ENCODE measurements around the gene PTPRG.

The PTPRG gene

DNA sequence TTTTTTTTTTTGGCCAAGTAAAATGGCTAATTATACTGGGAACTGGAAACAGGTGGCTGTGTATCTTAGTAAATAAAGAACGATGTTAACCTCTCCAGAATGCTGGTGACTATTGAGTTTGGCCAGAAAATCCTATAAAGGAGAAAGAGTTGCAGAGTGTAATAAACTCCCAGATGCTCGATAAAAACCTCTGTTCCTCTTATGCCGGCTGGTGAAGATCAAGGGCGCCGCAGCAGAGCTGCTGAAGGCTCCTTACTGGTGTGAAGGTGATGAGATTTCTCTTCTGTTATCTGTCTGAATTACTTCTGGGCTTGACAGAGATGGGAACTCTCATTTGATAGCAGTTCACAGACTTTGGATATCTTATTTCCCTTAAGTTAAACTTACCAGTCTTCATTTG, 104.6 kb downstream of the PTPRG start:
- peaks cover 37% of the 10 kb centered on the region for H3K4me1 ChIP-seq (ENCODE audit: insufficient read depth, low read length)
- H3K4me3 ChIP-seq (ENCODE audit: low read length) = no peak overlapping the region
- no peak overlapping the region for H3K27ac ChIP-seq (ENCODE audit: low read length)
- no peaks in the 10 kb centered on the region for H3K9me3 ChIP-seq (ENCODE audit: insufficient read depth, low read depth, low read length)
- H3K36me3 ChIP-seq (ENCODE audit: insufficient read depth, low read depth, low read length) = no peaks in the 10 kb centered on the region
- no peaks in the 10 kb centered on the region for H3K27me3 ChIP-seq (ENCODE audit: insufficient read depth, low read length)
- no peak overlapping the region for H3K9ac ChIP-seq (ENCODE audit: low read depth, low read length)

DNA sequence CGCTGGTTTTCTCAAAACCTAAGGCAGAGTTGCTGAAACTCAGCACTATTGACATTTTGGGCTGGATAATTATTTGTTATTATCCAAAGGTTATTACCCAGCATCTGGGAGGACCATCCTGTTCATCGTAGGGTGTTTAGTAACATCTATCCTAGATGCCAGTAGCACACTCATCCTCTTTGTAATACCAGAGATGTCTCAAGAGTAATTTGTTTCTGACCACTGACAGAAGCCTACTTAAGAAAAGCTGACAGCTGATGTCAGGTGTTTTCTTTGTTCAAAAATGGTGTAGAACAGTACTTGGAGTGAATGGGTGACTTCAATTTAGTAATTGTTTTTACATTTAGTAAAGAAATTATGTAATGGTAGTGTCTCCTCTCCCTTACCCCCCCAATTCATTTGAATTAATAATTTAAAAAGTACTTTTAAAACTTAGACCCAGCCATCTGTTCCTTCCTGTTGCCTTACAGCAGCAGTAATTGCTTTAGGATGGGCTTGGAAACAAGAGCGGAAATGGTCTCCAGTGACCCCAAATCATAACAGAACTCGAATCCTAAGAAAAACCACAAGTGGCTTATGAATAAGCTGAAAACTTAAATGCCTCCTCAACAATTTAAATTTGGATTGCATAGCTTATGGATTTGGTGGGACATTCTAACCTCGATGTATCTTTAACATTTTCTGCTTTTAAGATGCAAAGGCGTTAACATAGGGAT, 105.4 kb downstream of the PTPRG start:
- Histone ChIP-seq H3K27me3 (ENCODE audit: insufficient read depth, low read length) (no peaks in the 10 kb centered on the region), H3K4me1 (ENCODE audit: insufficient read depth, low read length) (peaks cover 37% of the 10 kb centered on the region), H3K9me3 (ENCODE audit: insufficient read depth, low read depth, low read length) (no peaks in the 10 kb centered on the region), H3K36me3 (ENCODE audit: insufficient read depth, low read depth, low read length) (no peaks in the 10 kb centered on the region), H3K27ac (ENCODE audit: low read length) (no peak overlapping the region), H3K9ac (ENCODE audit: low read depth, low read length) (no peak overlapping the region), H3K4me3 (ENCODE audit: low read length) (no peak overlapping the region)

DNA sequence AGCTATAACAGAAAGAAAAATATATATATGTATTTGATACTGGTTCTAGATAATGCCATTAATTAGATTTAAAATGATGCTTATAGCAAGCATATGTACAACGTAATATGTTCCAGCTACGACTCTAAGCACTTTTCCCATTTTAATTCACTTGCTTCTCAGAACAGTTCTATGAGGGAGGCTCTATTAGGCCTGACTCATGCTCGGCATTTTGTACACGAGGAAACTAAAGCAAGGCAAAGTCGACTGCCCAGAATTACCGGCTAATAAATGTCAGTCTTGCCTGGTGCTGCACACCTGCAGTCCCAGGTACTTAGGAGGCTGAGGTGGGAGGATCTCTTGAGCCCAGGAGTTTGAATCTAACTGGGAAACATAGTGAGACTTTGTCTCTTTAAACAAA, 106.0 kb downstream of the PTPRG start:
- Histone ChIP-seq H3K27ac (ENCODE audit: low read length) (no peak overlapping the region), H3K9me3 (ENCODE audit: insufficient read depth, low read depth, low read length) (no peaks in the 10 kb centered on the region), H3K27me3 (ENCODE audit: insufficient read depth, low read length) (no peaks in the 10 kb centered on the region), H3K36me3 (ENCODE audit: insufficient read depth, low read depth, low read length) (no peaks in the 10 kb centered on the region), H3K9ac (ENCODE audit: low read depth, low read length) (no peak overlapping the region), H3K4me1 (ENCODE audit: insufficient read depth, low read length) (peaks cover 37% of the 10 kb centered on the region), H3K4me3 (ENCODE audit: low read length) (no peak overlapping the region)

DNA sequence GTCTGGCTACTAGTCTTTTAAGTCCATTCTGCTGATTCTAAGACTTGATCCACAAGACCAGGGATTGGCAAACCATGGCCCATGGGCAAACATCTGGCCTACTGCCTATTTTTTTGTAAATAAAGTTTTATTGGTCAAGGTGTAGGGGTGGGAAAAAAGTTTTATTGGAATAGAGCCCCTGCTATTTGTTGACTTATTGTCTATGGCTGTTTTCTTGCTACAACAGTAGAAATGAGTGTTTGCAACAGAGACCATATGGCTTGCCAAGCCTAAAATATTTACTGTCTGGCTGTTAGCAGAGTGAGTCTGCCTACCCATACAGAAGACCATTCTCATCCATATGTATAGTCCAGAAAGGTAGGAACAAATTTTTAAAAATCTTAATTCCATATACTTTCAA, 106.4 kb downstream of the PTPRG start:
- H3K4me3 ChIP-seq (ENCODE audit: low read length) = no peak overlapping the region
- H3K9me3 ChIP-seq (ENCODE audit: insufficient read depth, low read depth, low read length) = no peaks in the 10 kb centered on the region
- no peaks in the 10 kb centered on the region for H3K27me3 ChIP-seq (ENCODE audit: insufficient read depth, low read length)
- no peak overlapping the region for H3K27ac ChIP-seq (ENCODE audit: low read length)
- H3K36me3 ChIP-seq (ENCODE audit: insufficient read depth, low read depth, low read length) = no peaks in the 10 kb centered on the region
- H3K9ac ChIP-seq (ENCODE audit: low read depth, low read length) = no peak overlapping the region
- H3K4me1 ChIP-seq (ENCODE audit: insufficient read depth, low read length) = peaks cover 33% of the 10 kb centered on the region

DNA sequence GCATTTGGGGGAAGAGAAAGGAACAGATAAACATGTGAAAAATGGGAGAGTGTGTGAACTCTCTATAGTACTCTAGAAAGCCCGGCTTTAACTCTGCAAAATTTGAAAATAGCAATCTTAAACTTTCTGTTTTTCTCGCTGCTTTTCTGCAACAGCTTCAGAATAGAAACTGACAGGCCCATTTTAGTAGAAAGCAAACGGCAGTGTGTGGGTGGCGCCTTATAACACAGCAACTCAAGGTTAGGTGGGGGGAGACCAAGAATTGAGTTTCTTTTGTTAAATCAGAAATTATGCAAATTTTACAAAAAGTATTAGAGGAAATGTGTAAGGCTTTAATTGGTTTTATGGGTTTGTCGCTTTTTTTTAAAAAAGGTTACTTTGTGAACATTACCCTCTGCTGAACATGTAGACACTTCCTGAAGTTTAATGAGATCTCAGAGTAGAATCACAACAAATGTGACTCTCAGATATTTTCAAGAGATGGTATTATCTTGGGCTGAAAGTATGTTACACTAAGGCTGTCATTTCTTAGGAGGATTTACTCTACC, 107.0 kb downstream of the PTPRG start:
- no peak overlapping the region for H3K9ac ChIP-seq (ENCODE audit: low read depth, low read length)
- peaks cover 28% of the 10 kb centered on the region for H3K4me1 ChIP-seq (ENCODE audit: insufficient read depth, low read length)
- no peak overlapping the region for H3K27ac ChIP-seq (ENCODE audit: low read length)
- H3K9me3 ChIP-seq (ENCODE audit: insufficient read depth, low read depth, low read length) = no peaks in the 10 kb centered on the region
- H3K36me3 ChIP-seq (ENCODE audit: insufficient read depth, low read depth, low read length) = peaks cover 3% of the 10 kb centered on the region; the same call in 1 of the 2 replicates
- H3K4me3 ChIP-seq (ENCODE audit: low read length) = no peak overlapping the region
- no peaks in the 10 kb centered on the region for H3K27me3 ChIP-seq (ENCODE audit: insufficient read depth, low read length)

DNA sequence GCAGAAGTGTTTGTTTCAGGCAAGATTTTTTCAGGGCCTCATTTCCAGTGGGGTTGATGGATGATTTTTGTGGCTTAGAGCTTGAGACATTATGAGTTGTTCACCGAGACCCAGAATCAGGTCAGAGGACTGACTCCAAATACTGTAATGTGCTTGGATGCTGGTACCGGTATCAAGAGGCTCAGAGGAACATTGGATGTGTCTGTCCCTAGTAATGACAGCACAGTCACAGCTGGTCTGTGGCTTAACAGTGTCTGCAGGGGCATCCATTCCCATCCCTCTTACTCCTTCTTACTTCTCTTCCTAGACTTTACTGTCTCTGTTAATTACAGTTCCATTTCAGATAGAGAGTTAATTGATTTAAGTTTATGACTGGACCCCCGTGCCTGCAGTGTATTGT, 107.8 kb downstream of the PTPRG start:
- H3K9me3 ChIP-seq (ENCODE audit: insufficient read depth, low read depth, low read length) = no peaks in the 10 kb centered on the region
- peaks cover 6% of the 10 kb centered on the region; the same call in 1 of the 2 replicates for H3K36me3 ChIP-seq (ENCODE audit: insufficient read depth, low read depth, low read length)
- no peak overlapping the region for H3K4me3 ChIP-seq (ENCODE audit: low read length)
- H3K27me3 ChIP-seq (ENCODE audit: insufficient read depth, low read length) = no peaks in the 10 kb centered on the region
- H3K9ac ChIP-seq (ENCODE audit: low read depth, low read length) = peak overlapping the region; percentile 20; the same call in 1 of the 2 replicates
- H3K27ac ChIP-seq (ENCODE audit: low read length) = peak overlapping the region; percentile 63
- H3K4me1 ChIP-seq (ENCODE audit: insufficient read depth, low read length) = peaks cover 21% of the 10 kb centered on the region

DNA sequence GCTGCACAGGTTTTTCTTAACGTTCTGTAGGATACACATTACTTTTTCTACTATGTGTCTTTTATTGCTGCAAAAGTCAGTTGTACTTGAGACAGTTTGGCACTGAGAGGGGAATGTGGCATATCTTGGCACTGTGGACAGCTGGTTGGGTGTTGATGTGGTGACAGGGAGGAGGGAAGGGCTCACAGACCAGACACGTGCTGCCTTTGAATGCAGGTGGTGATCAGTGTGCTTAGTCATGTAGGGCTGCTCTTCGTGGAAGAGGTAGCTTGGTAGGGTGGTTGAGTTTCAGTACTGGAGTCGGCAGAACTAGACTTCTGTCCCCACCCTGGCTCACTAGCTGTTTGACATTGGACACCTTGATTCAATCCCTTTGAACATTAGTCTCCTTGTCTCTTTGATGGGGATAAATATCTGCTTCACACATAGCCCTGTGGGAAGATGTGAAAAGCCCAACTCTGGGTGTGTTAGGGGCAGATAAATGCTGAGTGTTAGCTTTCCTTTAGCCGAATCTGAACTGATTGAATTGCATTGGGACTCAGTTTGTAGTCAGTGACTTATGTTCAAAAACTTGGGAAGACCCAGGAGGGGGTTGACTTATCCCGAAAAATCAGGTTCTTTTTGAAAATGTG, 108.4 kb downstream of the PTPRG start:
- no peaks in the 10 kb centered on the region for H3K27me3 ChIP-seq (ENCODE audit: insufficient read depth, low read length)
- H3K4me3 ChIP-seq (ENCODE audit: low read length) = no peak overlapping the region
- H3K9me3 ChIP-seq (ENCODE audit: insufficient read depth, low read depth, low read length) = no peaks in the 10 kb centered on the region
- peak overlapping the region; percentile 63 for H3K27ac ChIP-seq (ENCODE audit: low read length)
- peaks cover 6% of the 10 kb centered on the region; the same call in 1 of the 2 replicates for H3K36me3 ChIP-seq (ENCODE audit: insufficient read depth, low read depth, low read length)
- peak overlapping the region; percentile 20; the same call in 1 of the 2 replicates for H3K9ac ChIP-seq (ENCODE audit: low read depth, low read length)
- H3K4me1 ChIP-seq (ENCODE audit: insufficient read depth, low read length) = peaks cover 21% of the 10 kb centered on the region

DNA sequence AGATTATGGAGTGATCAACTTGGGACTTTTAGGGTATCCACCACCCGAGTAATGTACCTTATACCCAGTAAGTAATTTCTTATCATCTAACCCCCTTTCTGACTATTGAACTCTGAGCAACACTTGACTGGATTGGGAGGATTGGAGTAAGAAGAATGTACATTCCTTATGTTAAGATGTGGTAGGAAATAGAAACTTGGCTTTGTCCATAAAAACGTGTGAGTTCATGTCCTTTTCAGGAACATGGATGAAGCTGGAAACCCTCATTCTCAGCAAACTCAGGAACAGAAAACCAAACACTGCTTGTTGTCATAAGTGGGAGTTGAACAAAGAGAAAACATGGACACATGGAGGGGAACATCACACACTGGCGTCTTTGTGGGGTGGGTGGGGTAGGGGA, 112.3 kb downstream of the PTPRG start:
- Histone ChIP-seq H3K9me3 (ENCODE audit: insufficient read depth, low read depth, low read length) (no peaks in the 10 kb centered on the region), H3K27ac (ENCODE audit: low read length) (no peak overlapping the region), H3K36me3 (ENCODE audit: insufficient read depth, low read depth, low read length) (peaks cover 6% of the 10 kb centered on the region; the same call in 1 of the 2 replicates), H3K4me3 (ENCODE audit: low read length) (no peak overlapping the region), H3K9ac (ENCODE audit: low read depth, low read length) (no peak overlapping the region), H3K4me1 (ENCODE audit: insufficient read depth, low read length) (peaks cover 26% of the 10 kb centered on the region), H3K27me3 (ENCODE audit: insufficient read depth, low read length) (no peaks in the 10 kb centered on the region)

DNA sequence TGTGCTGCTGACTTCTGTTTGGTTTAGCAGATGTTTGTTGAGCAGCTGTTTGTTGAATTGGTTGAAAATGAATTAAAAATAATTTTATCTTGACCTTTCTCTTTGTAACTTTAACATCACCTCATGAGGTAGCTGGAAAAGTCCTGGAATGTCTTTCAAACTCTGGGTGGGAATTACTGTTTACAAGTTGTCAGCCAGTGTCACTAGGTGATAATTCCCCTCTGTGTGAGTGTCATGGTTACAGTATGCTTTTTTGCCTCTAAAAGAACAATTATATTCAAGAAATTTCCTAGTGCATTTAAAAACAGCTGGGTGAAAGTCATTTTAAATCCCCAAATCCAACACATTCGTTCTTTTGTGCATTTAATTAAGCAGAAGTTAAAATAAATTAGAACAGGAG, 113.2 kb downstream of the PTPRG start:
- Histone ChIP-seq H3K27me3 (ENCODE audit: insufficient read depth, low read length) (no peaks in the 10 kb centered on the region), H3K36me3 (ENCODE audit: insufficient read depth, low read depth, low read length) (peaks cover 6% of the 10 kb centered on the region; the same call in 1 of the 2 replicates), H3K4me3 (ENCODE audit: low read length) (no peak overlapping the region), H3K4me1 (ENCODE audit: insufficient read depth, low read length) (peaks cover 19% of the 10 kb centered on the region), H3K9ac (ENCODE audit: low read depth, low read length) (no peak overlapping the region), H3K27ac (ENCODE audit: low read length) (no peak overlapping the region), H3K9me3 (ENCODE audit: insufficient read depth, low read depth, low read length) (no peaks in the 10 kb centered on the region)

DNA sequence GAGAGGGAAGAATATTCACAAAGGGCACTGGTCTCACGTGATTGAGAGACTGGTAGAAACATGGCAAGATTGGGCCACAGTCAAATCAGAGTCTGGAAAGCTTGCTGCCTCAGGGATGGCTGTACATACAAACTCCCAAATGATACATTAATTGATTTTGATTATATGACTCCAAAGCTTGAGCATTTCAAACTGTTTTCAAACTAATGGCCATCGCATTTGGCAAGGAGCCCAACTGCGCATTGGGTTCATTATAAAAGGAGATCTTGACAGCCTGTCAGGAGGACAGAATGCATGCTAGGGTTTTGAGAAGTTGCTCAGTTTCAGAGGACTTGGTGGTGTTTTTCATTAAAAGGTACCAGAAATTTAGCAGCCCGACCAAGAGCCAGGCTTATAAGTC, 117.7 kb downstream of the PTPRG start:
- Histone ChIP-seq H3K9me3 (ENCODE audit: insufficient read depth, low read depth, low read length) (no peaks in the 10 kb centered on the region), H3K9ac (ENCODE audit: low read depth, low read length) (no peak overlapping the region), H3K27me3 (ENCODE audit: insufficient read depth, low read length) (no peaks in the 10 kb centered on the region), H3K4me3 (ENCODE audit: low read length) (no peak overlapping the region), H3K36me3 (ENCODE audit: insufficient read depth, low read depth, low read length) (no peaks in the 10 kb centered on the region), H3K27ac (ENCODE audit: low read length) (no peak overlapping the region), H3K4me1 (ENCODE audit: insufficient read depth, low read length) (peaks cover 46% of the 10 kb centered on the region)

DNA sequence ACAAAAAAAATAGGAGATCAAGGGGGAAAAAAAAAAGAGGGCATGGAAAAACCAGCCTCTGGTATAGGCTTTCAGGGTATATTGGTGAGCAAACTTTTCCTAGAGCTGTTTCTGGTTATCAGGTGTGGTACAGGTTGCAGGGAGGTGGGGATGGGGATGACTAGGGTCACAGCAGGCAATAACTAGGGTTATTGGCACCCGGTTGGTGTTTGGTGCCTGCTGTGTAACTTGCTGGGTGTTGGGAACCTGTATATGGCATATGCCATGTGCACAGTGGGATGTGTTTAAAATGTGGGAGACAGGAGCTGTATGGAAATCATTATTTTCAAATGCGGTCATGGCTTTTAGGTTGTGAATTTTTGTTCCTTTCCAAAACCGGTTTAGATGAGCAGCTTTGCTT, 119.2 kb downstream of the PTPRG start:
- no peaks in the 10 kb centered on the region for H3K9me3 ChIP-seq (ENCODE audit: insufficient read depth, low read depth, low read length)
- no peaks in the 10 kb centered on the region for H3K36me3 ChIP-seq (ENCODE audit: insufficient read depth, low read depth, low read length)
- peaks cover 9% of the 10 kb centered on the region for H3K27me3 ChIP-seq (ENCODE audit: insufficient read depth, low read length)
- peaks cover 62% of the 10 kb centered on the region for H3K4me1 ChIP-seq (ENCODE audit: insufficient read depth, low read length)
- H3K27ac ChIP-seq (ENCODE audit: low read length) = no peak overlapping the region
- H3K4me3 ChIP-seq (ENCODE audit: low read length) = no peak overlapping the region
- H3K9ac ChIP-seq (ENCODE audit: low read depth, low read length) = no peak overlapping the region

DNA sequence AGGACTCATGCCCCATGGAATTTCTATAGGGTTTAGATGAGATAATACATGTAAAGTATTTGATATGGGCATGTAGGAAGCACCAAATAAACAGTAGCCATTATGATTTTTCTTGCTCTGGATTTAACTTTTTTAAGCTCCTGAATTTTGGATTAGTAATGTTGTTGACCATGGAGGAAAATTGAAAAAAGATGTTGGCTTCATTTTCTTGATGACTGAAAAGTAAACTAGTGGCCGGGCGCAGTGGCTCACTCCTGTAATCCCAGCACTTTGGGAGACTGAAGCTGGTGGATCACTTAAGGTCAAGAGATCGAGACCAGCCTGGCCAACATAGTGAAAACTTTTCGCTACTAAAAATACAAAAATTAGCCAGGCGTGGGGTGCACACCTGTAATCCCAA, 120.3 kb downstream of the PTPRG start:
- Histone ChIP-seq H3K36me3 (ENCODE audit: insufficient read depth, low read depth, low read length) (no peaks in the 10 kb centered on the region), H3K9ac (ENCODE audit: low read depth, low read length) (no peak overlapping the region), H3K27ac (ENCODE audit: low read length) (no peak overlapping the region), H3K4me3 (ENCODE audit: low read length) (no peak overlapping the region), H3K27me3 (ENCODE audit: insufficient read depth, low read length) (peaks cover 19% of the 10 kb centered on the region), H3K4me1 (ENCODE audit: insufficient read depth, low read length) (peaks cover 72% of the 10 kb centered on the region), H3K9me3 (ENCODE audit: insufficient read depth, low read depth, low read length) (no peaks in the 10 kb centered on the region)

Data from iPS-20b (cell line).